NCI-H82 (cell line): ENCODE results near the gene PROB1.
"Not testable (repeated sequence)": the region's sequence is repeated elsewhere in the genome, so short reads cannot be mapped to it uniquely, and the experiment has no call there.

Source experiments
- DNase-seq: peaks from one replicate; lab custom pipeline; 2025; lab: John Stamatoyannopoulos, UW

The PROB1 gene

DNA sequence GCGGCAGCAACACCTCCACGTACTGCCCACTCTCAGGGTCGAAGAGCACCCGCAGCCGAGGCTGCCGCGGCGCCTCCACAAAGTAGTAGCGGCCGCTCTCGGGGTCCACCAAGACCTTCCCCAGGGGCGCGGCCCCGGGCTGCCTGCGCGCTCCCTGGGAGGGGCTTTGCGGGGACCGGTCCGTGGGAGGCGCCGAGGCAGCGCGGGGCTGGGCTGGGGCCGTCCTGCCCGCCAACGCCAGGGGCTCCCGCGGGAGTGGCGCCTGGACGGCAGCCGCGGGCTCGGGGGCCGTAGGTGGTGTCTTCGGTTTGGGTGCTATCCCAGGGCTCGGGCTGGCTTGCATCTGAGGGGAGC, 2.6 kb downstream of the PROB1 start:
- DNase-seq, result no peak

DNA sequence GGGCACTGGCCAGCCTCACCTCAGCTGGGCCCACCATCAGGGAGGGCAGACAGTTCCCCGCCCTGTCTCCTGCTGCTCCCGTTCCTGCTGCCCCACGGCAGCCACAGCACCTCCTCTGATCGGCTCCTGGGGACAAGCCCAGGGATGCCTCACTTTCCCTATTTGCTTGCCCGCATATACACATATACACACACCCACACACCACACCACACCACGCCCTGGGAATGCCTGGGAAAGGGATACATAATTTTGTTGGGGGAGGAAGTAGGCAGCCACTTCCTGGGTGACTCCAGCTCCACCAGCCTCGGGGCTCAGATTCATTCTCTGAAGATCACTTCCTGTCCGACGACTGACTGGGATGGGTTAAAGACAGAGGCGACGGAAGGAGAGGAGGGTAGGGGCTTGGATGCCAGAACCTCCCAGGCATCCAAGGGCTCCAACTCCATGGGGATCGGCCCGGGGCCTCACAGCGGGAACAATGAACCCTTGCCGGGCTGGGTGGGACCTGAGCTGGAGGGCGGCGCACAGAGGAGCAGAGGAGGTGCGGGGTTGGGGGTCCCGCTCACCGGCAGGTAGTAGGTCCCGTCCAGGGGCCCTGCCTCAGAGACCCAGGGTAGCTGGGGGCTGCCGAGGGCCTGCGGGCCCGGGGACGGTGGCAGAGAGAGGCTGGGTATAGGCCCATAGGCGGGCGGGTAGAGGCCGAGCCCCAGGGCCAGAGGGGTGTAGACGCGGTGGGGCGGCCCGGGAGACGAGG, 3.2 kb downstream of the PROB1 start:
- no peak for DNase-seq

DNA sequence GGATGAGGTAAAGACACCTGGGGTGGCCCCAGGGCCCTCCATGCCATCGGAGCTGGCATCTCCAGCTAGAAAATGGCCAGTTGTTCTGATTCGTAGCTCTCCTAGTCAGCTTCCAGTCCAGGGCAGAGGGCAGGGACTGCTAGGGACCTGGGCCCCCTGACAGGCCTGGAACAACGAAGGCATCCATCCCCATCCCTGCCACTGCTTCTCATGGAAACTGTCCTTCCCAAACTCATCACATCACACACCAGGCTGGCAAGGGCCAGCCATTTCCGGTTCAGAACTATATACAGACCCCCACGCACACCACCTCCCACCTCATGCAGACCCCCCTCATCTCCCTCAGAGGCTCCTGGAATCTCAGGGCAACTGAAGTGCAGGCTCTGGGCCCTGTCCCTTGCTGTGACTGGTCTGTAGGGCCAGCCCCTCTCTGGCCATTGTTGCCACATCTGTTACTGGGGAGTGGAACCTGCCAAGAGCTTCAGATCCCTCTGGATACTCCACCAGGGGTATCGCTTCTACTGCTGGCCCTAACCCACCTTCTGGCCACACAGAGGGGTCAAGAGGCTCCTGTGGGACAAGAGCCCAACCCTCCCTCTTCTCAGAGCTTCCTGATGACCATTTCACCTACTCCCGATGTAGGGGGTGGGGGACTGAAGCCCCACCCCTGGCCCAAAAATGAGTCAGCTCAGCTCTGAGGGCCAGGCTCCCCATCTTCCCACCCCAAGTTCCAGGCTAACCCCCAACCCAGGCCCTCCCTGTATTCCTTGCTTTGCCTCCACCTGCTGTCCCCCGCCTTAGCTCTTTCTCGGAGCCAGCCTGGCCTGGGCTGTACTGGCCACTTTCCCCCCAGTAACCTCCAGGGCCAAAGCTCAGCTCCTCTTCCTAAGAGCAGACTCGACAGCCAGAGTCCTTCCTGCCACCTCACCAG, 4.0 kb downstream of the PROB1 start:
- no peak for DNase-seq

DNA sequence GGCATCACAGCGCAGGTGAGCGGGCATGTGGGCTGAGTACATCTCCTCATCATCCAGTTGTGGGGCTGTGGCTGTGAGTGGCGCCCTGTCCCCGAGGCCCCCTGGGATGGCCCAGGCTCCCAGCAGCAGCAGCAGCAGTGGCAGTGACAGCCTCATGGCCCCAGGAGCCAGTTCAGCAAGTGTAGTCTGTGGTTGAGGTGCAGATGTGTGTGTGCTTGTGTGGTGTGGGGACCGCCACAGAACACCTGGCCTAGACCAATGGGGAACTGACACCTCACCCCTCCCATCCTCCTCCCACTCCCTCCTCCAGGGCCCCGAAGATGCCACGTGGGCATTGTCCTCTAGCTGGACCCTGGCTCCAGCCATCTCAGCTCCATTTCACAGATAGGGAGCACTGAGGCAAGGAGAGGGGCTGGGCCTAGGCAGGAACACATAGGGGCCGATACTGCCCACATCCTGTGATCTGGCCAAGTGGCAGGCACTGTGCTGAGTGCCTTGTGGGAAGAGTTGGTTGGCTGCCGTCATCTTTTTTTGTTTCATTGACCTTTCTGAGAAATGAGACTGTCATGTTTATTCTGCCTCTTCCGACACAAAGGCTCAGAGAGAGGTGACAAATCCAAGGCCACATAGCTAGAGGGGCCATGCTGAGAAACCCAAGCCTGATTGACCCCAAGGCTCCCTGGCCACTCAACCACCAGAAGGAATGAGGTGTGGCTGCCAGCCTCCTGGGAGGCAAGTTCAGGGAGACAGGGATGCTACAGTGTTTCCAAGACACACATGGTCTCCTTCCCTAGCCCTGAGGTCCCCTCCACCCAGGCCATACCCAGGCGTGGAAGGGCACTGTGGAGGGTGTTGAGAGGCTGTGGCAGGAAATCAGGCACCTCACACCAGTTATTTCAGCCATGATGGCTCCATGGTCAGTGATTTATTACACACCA, 4.9 kb downstream of the PROB1 start, which contains the start of gene MZB1:
TSS of gene MZB1 (minus strand) at position 213 of the 938 bp plus-strand sequence. CDS start at position 156, 57 bp downstream.
- no peak for DNase-seq

DNA sequence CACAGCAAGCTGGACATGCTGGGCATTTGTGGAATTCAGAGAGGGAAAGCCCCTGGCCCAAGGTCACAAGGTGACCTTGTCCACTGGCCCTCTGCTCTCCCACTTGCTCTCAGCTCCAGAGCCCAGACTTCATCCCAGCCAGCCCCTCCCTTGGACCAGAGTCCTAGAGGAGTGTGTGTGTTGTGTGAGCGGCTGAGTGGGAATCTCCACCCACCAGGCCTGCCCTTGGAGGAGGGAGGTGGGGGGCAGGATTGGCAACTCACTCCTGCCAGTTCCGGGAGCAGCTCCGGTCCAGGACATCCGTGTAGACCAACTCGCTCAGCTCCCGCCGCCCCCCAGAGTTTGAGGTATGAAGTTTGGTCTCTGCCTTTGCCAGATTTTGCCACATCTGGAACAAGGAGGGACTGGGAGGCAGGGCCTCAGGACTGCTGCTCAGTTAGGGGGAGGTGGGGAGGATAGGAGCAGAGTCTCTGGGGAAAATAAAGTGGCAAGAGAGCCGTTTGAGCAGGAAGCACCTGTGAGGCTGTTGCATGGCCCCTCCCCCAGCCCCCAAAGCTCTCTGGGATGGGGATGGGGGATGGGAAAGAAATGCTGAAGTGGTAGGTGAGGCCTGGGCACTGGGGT, 6.6 kb downstream of the PROB1 start:
- DNase-seq, result no peak

DNA sequence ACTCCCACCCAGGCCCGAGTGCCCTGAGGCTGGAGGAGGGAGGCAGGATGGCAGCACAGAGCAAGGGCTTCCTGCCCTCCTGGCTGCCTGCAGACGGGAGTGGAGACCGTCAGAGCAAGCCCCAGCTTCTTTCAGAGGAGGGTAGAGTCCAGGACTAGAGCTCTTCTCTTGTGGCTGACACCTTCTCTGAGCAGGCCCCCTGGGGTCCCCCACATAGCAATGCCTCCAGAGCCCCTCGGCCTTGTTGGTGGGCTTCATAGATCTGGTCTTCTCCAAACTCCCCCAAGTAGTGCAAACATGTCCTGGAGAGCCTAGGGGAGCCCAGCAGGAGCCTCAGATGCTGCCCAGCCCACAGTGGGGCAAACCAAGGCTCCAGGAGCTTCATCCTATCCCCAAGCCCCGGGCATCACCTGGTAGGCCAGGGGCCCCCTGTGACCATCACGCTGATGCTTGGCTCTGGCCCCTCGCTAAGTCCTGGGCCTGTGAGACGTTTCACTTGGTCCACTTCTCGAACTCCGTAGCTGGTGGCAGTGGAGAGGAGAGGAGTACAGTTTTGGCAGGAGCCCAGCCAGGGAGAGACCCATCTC, 7.2 kb downstream of the PROB1 start:
- no peak for DNase-seq

DNA sequence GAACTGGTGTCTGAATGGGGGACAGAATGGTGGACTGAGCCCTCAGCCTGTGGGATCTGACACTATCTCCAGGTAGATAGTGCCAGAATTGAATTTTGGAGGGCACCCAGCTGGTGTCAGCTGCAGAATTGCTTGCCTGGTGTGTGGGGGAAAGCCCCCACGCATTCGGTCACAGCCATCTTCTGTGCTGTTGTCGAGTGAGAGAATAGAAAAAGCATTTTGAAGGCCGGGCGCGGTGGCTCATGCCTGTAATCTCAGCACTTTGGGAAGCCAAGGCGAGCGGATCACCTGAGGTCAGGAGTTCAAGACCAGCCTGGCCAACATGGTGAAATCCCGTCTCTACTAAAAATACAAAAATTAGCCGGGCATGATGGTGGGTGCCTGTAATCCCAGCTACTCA, 7.9 kb downstream of the PROB1 start:
- not testable (repeated sequence) for DNase-seq

DNA sequence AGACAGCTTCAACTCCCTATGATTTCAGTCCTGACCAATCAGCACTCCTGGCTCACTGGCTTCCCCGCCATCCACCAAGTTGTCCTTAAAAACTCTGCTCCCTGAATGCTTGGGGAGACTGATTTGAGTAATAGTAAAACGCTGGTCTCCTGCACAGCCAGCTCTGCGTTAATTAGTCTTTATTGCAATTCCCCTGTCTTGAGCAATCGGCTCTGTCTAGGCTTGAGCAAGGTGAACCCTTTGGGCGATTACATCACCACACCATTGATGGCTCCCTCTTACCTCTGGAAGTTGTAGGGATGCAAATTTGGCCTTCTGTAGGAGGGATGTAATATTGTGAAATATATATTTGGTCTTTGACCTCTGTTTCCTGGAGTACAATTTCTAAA, 8.9 kb downstream of the PROB1 start:
- DNase-seq, result no peak

DNA sequence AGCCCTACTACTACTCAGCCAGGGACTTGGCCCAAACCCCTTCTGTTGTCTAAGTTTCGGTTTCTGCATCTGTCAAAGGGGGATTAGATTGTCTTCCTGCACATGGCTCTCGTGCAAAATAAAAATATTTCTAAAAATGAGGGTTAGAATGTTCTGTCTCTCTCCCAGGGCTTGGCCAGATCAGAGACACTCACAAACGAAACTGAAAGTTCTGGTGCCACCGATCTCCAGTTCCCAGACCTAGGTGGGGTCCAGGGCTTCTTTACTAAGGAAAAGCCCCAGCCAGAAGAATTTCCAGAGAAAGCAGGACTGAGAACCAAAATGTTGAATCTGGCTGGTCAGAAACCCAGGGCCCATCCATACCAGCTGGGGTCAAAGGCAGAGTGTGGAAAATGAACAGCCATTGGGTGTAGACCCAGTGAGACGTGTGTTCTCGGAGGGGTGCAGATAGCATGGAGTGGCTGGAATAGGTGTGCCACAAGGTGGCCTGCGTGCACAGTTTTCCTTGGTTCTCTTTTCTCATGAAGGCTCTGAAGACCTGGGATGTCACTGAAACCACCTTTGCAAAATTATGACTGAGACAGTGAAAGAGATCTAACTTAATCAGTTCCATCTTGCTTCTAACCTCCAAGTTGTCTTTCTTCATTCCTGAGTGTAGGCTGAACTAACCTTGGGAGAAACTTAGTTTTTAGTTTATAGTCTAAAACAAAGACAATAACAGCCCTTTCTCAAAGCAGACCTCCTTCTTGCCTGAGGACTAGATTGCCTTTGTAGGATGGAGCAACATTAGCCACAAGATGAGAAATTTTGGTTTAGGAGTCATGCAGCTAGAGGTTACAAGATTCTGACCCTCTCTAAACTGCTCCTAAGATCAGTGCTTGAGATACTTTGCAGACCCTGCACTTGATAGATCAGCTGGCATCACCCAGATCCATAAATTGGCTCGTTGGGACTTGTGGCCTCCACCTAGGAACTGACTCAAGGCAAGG, 9.5 kb downstream of the PROB1 start:
- DNase-seq, result no peak

DNA sequence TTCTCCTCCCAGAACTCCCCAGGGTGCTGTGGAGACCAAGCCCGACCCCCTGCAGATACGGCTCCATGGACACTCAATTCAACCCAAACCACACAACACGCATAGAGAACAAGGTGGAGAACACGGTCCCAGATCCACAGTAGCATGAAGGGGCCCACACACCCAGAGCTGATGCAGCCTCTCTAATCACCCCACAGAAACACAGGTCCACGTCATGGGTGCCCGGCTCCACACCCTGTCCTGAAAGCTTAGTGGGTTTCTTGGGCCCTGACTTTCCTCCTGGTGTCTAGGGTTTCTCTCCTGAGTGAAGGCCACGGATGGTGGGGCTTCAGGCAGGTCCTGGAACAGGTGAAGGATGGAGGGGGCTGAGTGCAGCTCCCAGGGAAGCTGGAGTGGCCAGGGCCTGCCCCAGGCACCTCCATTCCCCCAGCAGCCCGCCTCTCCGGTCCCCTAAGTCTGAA, 10.3 kb downstream of the PROB1 start:
- DNase-seq, result no peak

DNA sequence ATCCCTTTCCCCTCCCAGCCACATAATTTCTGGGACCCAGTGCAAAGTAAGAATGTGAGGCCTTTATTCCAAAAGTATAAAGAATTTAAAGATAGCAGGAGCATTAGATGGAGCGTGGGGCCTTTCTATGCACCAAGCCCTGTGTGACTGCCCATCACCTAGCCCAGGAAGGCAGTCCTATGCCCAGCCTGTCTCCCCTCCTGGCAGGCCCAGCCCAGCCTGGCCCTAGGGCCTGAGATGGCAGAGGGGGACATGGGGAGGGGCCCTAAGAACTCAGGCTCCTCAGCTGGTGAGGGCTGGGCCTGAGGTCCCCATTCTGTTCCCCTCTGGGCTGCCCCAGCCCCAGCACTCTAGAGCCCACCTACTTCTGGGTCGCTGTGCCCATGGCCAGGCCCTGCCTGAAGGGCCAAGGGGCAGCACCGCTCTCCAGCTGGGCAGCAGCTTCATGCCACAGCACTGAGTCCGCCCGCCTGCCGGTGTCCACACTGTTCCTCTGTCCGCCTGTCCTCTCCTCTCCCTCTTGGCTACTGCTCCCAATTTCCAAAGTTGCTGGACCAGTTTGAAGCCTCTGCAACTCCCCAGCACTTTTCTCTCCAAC, 10.8 kb downstream of the PROB1 start:
- no peak for DNase-seq

DNA sequence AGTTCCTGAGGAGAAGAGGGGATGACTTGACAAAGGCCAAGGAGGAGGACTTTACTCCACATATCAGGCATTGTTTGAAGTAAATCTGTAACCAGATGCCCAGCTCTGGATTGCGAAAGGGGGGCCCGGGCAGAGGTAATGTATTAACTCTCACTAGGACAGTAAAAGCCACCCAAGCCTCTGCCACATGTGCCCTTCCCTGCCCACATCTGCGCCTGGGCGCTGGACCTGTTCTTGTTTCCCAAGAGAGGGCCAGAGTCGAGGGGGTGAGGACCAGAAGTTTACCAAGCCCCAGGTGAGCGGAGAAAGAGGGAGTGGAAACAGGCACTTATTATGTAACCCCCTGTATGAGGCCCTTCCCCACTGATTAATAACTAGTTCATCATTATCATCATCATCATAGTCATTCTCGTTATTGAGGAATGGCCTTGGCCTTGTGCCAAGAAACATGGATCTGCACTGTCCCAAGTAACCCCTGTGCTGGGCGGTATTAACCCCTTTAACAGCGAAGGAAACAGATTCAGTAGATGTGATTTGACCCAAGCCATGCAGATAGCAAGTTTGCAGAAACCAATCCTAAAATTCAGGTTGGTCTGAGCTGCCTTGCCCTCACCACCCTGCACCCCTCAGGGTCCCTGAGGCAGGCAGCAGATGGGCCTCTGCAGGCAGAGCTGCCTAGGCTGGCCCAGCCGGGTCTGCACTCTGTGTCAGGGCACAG, 11.5 kb downstream of the PROB1 start, which contains the start of gene SLC23A1:
TSS of gene SLC23A1 (minus strand) at position 23 of the 718 bp plus-strand sequence. CDS start 44 bp downstream, outside the sequence.
- no peak for DNase-seq

DNA sequence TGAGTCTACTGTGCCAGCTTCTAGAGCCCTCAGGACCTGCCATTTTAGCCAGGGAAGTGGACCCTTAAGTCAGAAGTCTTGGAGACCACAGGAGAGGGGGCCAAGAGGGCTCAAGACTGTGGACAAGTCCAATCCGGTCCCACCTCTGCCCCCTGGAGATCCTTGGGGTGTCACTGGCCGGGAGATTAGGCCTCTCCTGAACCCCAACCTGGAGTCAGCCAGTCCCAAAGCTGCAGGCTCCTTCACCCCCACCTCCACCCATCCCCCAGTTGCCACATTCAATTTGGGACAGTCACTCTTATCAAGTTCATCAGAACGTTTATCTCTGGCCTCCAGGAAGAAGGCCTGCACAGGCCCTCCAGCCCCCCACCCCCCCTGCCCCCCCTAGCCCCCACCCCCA, 12.1 kb downstream of the PROB1 start:
- no peak for DNase-seq

DNA sequence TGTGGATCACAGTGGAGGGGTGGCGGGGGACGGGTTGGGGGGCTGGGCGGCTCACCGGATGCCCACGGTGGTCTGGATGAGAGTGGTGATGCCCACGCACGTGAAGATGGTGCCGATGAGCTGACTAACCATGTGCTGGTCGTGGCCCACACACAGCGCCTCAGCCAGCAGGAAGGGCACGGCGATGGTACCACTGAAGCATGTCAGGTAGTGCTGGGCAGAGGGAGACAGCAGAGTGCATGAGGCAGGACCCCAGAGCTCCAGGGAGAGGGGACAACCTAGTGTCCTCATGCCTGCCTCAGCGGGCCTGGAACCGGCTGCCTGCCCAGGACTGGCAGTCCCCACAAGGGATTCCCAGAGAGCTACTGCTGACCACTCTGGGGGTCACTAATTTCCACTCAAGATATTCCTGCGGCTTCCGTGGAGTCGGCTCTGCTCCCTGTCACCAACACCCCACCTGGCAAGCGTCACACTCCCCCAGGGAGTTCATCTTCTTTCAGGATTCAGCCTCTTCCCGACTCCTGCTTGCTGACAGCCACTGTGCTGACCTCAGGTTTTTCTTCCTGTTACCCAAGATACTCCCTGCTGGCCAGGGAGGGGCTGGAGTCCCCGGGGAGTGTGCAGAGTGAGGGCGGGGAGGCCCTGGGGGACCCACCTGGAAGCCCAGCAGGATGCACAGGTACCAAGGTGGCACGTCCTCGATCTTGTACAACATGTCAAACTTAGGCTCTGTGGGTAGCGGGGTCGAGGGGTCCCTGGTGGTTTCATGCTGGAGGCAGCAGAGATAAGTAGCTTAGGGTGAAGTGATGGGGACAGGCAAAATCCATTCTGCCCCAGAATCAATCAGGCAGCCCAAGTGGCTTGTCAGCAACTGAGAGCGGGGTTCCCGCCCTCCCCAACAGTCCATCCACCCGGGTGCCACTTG, 12.8 kb downstream of the PROB1 start:
- no peak for DNase-seq

DNA sequence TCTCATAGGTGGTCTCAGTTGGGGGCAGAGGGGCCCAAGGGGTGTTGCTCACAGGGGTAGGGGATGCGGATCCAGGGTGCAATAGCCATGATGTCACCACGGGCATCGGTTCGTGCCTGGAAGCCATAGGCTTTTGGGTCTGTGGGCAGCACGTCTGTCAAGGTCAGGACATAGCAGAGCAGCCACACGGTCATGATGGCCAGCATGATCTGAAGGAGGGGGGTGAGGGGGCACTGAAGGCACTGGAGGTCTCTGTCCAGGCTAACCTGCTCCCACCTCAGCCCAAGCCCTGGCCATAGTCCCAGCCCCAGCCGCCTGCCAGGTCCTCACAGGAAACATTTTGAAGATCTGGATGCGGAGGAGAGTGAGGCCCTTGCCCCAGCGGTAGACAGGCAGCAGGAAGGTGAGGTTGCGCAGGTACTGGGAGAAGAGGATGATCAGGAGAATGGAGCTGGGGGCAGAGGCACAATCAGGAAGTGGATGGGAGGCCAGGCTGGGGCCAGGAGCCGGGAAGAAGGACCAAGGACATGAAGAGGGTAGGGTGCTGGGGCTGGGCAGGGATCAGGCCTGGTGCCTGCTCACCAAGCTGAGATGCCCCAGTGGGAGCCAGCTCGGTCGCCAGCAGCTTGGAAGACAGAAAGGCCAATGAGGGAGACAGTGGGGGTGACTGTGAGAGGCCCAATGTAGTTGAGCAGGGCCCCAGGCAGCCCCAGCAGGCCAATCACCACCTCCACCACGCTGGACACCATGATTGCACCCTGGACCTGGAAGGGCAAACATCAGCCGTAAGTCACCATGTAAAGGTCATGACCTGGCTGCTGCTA, 15.1 kb downstream of the PROB1 start:
- no peak for DNase-seq

DNA sequence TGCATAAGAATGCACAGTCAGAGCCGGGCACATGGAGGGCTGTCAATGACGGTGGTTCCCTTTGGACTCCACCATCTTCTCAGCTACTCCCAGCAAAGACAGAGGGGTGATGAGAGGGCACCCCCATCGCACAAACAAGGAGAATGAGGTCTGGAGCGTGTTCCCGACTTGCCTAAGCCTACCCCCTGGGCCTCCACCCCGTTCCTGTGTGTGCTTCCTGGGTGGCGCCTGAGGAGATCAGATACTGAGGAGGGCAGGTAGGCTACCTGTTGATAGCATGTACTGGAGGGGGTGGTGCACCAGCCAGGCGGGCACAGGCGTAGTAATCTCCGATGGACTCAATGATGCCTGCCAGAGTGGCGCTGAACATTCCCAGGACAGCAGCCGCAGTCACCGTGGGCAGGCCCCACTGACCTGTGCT, 16.0 kb downstream of the PROB1 start:
- no peak for DNase-seq
